WTC11 (cell line): ENCODE data around the gene MCAT. TPM values are rescaled to one million over a fixed set of nuclear protein-coding genes. Genes with fewer than 3 reads are reported as not detected.

Source experiments
- ATAC-seq: fragments of 200-7000 bp; cut with Tn5 transposase; 2 replicates; pipeline ENCODE4 v1.10.0; 2021; ENCODE audit warnings: mild to moderate bottlenecking, moderate library complexity
- Bru-seq: library from RNA; stranded (reverse); fragments of 400-500 nt; gene quantifications from one replicate; lab custom pipeline; 2021; lab: Mats Ljungman, UMichigan
- CTCF ChIA-PET: fragments of 300-600 bp; sonication (Branson Sonifier 250); formaldehyde crosslinking; loops from one replicate; lab custom pipeline; 2021; ENCODE audit warnings: antibody characterized with exemption; lab: Charles Lee
- POLR2A ChIA-PET: fragments of 350-600 bp; sonication (Branson Sonifier 250); formaldehyde crosslinking; loops from one replicate; lab custom pipeline; 2021; ENCODE audit warnings: antibody characterized with exemption; lab: Charles Lee
- DNase-seq: peaks from one replicate; pipeline ENCODE4 v3.0.0; 2021; ENCODE audit warnings: low spot score
- H3K27ac Mint-ChIP-seq: 2 replicates; pipeline ENCODE4 v1.8.0; 2021; ENCODE audit warnings: mixed read lengths
- H3K27me3 Mint-ChIP-seq: 2 replicates; pipeline ENCODE4 v1.8.0; 2021; ENCODE audit warnings: low read depth, mild to moderate bottlenecking, moderate library complexity, mixed read lengths
- H3K36me3 Mint-ChIP-seq: 2 replicates; pipeline ENCODE4 v1.8.0; 2021; ENCODE audit warnings: mixed read lengths
- H3K4me1 Mint-ChIP-seq: 2 replicates; pipeline ENCODE4 v1.8.0; 2022; ENCODE audit warnings: mixed read lengths
- H3K4me3 Mint-ChIP-seq: 2 replicates; pipeline ENCODE4 v1.8.0; 2021; ENCODE audit warnings: mild to moderate bottlenecking, moderate library complexity, mixed read lengths
- H3K9me3 Mint-ChIP-seq: 2 replicates; pipeline ENCODE4 v1.8.0; 2021; ENCODE audit warnings: mixed read lengths
- ARID4B ChIP-seq: sonication (generic); formaldehyde crosslinking; IDR thresholded peaks from 2 replicates; pipeline ENCODE4 v1.8.0; 2023; ENCODE audit warnings: missing genetic modification reagents, mild to moderate bottlenecking, borderline replicate concordance
- EMX1 ChIP-seq: fragments of 250-450 bp; sonication (Bioruptor Pico); IDR thresholded peaks from 2 replicates; pipeline ENCODE4 v1.8.0; 2021; ENCODE audit warnings: mild to moderate bottlenecking
- ETV6 ChIP-seq: sonication (generic); formaldehyde crosslinking; IDR thresholded peaks from 2 replicates; pipeline ENCODE4 v1.8.1; 2022; ENCODE audit warnings: mild to moderate bottlenecking, missing genetic modification reagents
- FOXK1 ChIP-seq: sonication (generic); formaldehyde crosslinking; IDR thresholded peaks from 2 replicates; pipeline ENCODE4 v1.8.0; 2022; ENCODE audit warnings: mild to moderate bottlenecking, moderate library complexity, missing genetic modification reagents
- FOXP1 ChIP-seq: sonication (generic); formaldehyde crosslinking; IDR thresholded peaks from 2 replicates; pipeline ENCODE4 v1.8.0; 2022; ENCODE audit warnings: missing genetic modification reagents, mild to moderate bottlenecking, moderate library complexity, borderline replicate concordance
- GABPB1 ChIP-seq: sonication (generic); formaldehyde crosslinking; IDR thresholded peaks from 2 replicates; pipeline ENCODE4 v1.8.1; 2023; ENCODE audit warnings: mild to moderate bottlenecking, missing genetic modification reagents
- IRF2 ChIP-seq: sonication (generic); formaldehyde crosslinking; IDR thresholded peaks from 2 replicates; pipeline ENCODE4 v1.8.0; 2022; ENCODE audit warnings: low read depth, missing genetic modification reagents, borderline replicate concordance
- KAT7 ChIP-seq: sonication (generic); formaldehyde crosslinking; IDR thresholded peaks from 2 replicates; pipeline ENCODE4 v1.8.1; 2023; ENCODE audit warnings: missing genetic modification reagents, mild to moderate bottlenecking, borderline replicate concordance
- NFYB ChIP-seq: sonication (generic); formaldehyde crosslinking; conservative IDR thresholded peaks from 2 replicates; pipeline ENCODE4 v1.8.0; 2022; ENCODE audit warnings: low read depth, missing genetic modification reagents
- NR1H2 ChIP-seq: sonication (generic); formaldehyde crosslinking; IDR thresholded peaks from 2 replicates; pipeline ENCODE4 v1.9.0; 2021; ENCODE audit warnings: mild to moderate bottlenecking, moderate library complexity, missing genetic modification reagents
- PRRX2 ChIP-seq: fragments of 250-450 bp; sonication (Bioruptor Pico); IDR thresholded peaks from 2 replicates; pipeline ENCODE4 v1.8.0; 2021; ENCODE audit warnings: mild to moderate bottlenecking
- RELA ChIP-seq: sonication (generic); formaldehyde crosslinking; IDR thresholded peaks from 2 replicates; pipeline ENCODE4 v1.8.1; 2022; ENCODE audit warnings: missing genetic modification reagents, mild to moderate bottlenecking, borderline replicate concordance
- SOX15 ChIP-seq: fragments of 250-450 bp; sonication (Bioruptor Pico); IDR thresholded peaks from 2 replicates; pipeline ENCODE4 v1.9.0; 2021; ENCODE audit warnings: mild to moderate bottlenecking
- TP53 ChIP-seq: sonication (generic); formaldehyde crosslinking; IDR thresholded peaks from 2 replicates; pipeline ENCODE4 v1.8.1; 2023; ENCODE audit warnings: mild to moderate bottlenecking, missing genetic modification reagents
- ZBTB21 ChIP-seq: sonication (generic); formaldehyde crosslinking; IDR thresholded peaks from 2 replicates; pipeline ENCODE4 v1.8.1; 2023; ENCODE audit warnings: mild to moderate bottlenecking, missing genetic modification reagents, borderline replicate concordance
- ZNF232 ChIP-seq: sonication (generic); formaldehyde crosslinking; IDR thresholded peaks from 2 replicates; pipeline ENCODE4 v1.8.0; 2022; ENCODE audit warnings: mild to moderate bottlenecking, missing genetic modification reagents
- ZNF423 ChIP-seq: fragments of 250-450 bp; sonication (Bioruptor Pico); IDR thresholded peaks from 2 replicates; pipeline ENCODE4 v2.1.2; 2022; ENCODE audit warnings: mild to moderate bottlenecking, moderate library complexity
- ZNF671 ChIP-seq: fragments of 250-450 bp; sonication (Bioruptor Pico); IDR thresholded peaks from 2 replicates; pipeline ENCODE4 v1.8.0; 2021; ENCODE audit warnings: mild to moderate bottlenecking
- ZSCAN18 ChIP-seq: fragments of 250-450 bp; sonication (Bioruptor Pico); IDR thresholded peaks from 2 replicates; pipeline ENCODE4 v2.1.2; 2022; ENCODE audit warnings: mild to moderate bottlenecking, moderate library complexity
- long read RNA-seq, 3 experiments: library from RNA in 1 of 3; library from capped mRNA in 1 of 3; library from polyadenylated mRNA in 1 of 3; unstranded in 2 of 3; stranded (forward) in 1 of 3; transcript quantifications; one replicate each; pipeline ENCODE4 v2.0.0, GENCODE V29; 2021
- total RNA-seq: library from RNA; stranded (reverse); gene quantifications from 3 replicates; pipeline ENCODE4 v1.2.3, GENCODE V29; 2021
- TF ChIP-seq, protein P1 (sequence below): sonication (generic); formaldehyde crosslinking; IDR thresholded peaks from 2 replicates; pipeline ENCODE4 v1.8.1; 2023; ENCODE audit warnings: mild to moderate bottlenecking, missing genetic modification reagents, moderate library complexity
- TF ChIP-seq, protein P2 (sequence below): sonication (generic); formaldehyde crosslinking; IDR thresholded peaks from 2 replicates; pipeline ENCODE4 v1.8.1; 2023; ENCODE audit warnings: mild to moderate bottlenecking, missing genetic modification reagents, borderline replicate concordance
- TF ChIP-seq, protein P3 (sequence below): sonication (generic); formaldehyde crosslinking; IDR thresholded peaks from 2 replicates; pipeline ENCODE4 v1.8.0; 2023; ENCODE audit warnings: missing genetic modification reagents
- TF ChIP-seq, protein P4 (sequence below): fragments of 250-450 bp; sonication (Bioruptor Pico); IDR thresholded peaks from 2 replicates; pipeline ENCODE4 v1.9.0; 2021; ENCODE audit warnings: moderate library complexity, mild to moderate bottlenecking, inconsistent platforms, borderline replicate concordance

The MCAT gene, protein sequence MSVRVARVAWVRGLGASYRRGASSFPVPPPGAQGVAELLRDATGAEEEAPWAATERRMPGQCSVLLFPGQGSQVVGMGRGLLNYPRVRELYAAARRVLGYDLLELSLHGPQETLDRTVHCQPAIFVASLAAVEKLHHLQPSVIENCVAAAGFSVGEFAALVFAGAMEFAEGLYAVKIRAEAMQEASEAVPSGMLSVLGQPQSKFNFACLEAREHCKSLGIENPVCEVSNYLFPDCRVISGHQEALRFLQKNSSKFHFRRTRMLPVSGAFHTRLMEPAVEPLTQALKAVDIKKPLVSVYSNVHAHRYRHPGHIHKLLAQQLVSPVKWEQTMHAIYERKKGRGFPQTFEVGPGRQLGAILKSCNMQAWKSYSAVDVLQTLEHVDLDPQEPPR
- 16.2 to 18.5 TPM (median 16.6 TPM) in 3 replicates for total RNA-seq
- Bru-seq, nascent RNA = percentile 67 among the genes with signal in this experiment
- long read RNA-seq, experiment 1, transcript MCAT-201 (4 exons, 2,056 nt) = major isoform, 44 of 65 reads
- long read RNA-seq, experiment 1, transcript MCAT-202 (3 exons, 1,134 nt) = minor isoform, 14 of 65 reads
- long read RNA-seq, experiment 1, partial matches to known transcripts = 0 of 65 reads
- long read RNA-seq, experiment 1, other reads (novel, unspliced or antisense) = 6 of 65 reads
- long read RNA-seq, experiment 2, transcript MCAT-201 (4 exons, 2,056 nt) = major isoform, 13 of 24 reads
- long read RNA-seq, experiment 2, transcript MCAT-202 (3 exons, 1,134 nt) = minor isoform, 5 of 24 reads
- long read RNA-seq, experiment 2, partial matches to known transcripts = 4 of 24 reads
- long read RNA-seq, experiment 2, other reads (novel, unspliced or antisense) = 1 of 24 reads
- long read RNA-seq, experiment 3 = 0 reads

DNA sequence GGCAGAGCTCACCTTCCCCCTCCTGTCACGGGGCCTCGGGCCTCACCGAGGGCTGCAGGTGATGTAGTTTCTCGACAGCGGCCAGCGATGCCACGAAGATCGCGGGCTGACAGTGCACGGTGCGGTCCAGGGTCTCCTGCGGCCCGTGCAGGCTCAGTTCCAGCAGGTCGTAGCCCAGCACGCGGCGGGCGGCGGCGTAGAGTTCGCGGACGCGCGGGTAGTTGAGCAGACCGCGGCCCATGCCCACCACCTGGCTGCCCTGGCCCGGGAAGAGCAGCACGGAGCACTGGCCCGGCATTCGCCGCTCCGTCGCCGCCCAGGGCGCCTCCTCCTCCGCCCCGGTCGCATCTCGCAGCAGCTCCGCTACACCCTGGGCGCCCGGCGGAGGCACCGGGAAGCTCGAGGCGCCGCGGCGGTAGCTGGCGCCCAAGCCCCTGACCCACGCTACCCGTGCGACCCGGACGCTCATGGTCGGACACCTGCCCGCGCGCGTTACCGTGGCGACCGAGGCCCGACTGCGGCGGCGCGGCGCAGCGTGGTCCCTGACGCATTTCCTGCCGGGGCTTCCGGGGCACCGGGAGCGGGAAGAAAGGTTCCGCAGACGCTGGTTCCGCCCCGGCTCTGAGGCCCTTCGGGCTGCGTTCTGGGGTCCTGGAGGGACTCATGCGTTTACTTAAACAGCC is at the start of gene MCAT:
Gene MCAT, minus strand, starts transcription at position 519 of the 683 bp plus-strand sequence. Its CDS starts 50 bp downstream, at position 469.
- Mint-ChIP-seq H3K27me3 (no peaks in the 10 kb centered on the region), H3K36me3 (peaks cover 26% of the 10 kb centered on the region), H3K27ac (peak within 1 kb of the TSS; percentile 95), H3K9me3 (no peaks in the 10 kb centered on the region), H3K4me3 (peak within 1 kb of the TSS; percentile 84), H3K4me1 (peaks cover 9% of the 10 kb centered on the region)
- peak; percentile 89 for ATAC-seq
- peak; percentile 81 for DNase-seq
- ChIA-PET CTCF (interaction anchor here (0.6 to 1.3 kb wide), 2 partner anchors 31 to 66 kb away, joined by 3 to 4 read pairs; no protein-coding TSS in a partner anchor), POLR2A (no interaction called here)
- TF ChIP-seq, protein P1, sequence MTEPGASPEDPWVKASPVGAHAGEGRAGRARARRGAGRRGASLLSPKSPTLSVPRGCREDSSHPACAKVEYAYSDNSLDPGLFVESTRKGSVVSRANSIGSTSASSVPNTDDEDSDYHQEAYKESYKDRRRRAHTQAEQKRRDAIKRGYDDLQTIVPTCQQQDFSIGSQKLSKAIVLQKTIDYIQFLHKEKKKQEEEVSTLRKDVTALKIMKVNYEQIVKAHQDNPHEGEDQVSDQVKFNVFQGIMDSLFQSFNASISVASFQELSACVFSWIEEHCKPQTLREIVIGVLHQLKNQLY (CRISPR knock-in tag) = no peak
- no peak for TF ChIP-seq ZNF423 (CRISPR knock-in tag)
- no peak for TF ChIP-seq NFYB (CRISPR knock-in tag)
- TF ChIP-seq GABPB1 (CRISPR knock-in tag) = peak; percentile 88
- TF ChIP-seq ZSCAN18 (CRISPR knock-in tag) = no peak
- no peak for TF ChIP-seq ARID4B
- TF ChIP-seq TP53 = no peak; the same call in 1 of the 2 replicates
- TF ChIP-seq ZNF232 (CRISPR knock-in tag) = peak; percentile 81; the same call in 1 of the 2 replicates
- peak; percentile 77; the same call in 1 of the 2 replicates for TF ChIP-seq KAT7 (CRISPR knock-in tag)
- TF ChIP-seq FOXK1 (CRISPR knock-in tag) = peak; percentile 88
- no peak for TF ChIP-seq SOX15 (CRISPR knock-in tag)
- TF ChIP-seq EMX1 = no peak
- peak; percentile 82 for TF ChIP-seq FOXP1 (CRISPR knock-in tag)
- no peak for TF ChIP-seq ZNF671
- TF ChIP-seq, protein P2, sequence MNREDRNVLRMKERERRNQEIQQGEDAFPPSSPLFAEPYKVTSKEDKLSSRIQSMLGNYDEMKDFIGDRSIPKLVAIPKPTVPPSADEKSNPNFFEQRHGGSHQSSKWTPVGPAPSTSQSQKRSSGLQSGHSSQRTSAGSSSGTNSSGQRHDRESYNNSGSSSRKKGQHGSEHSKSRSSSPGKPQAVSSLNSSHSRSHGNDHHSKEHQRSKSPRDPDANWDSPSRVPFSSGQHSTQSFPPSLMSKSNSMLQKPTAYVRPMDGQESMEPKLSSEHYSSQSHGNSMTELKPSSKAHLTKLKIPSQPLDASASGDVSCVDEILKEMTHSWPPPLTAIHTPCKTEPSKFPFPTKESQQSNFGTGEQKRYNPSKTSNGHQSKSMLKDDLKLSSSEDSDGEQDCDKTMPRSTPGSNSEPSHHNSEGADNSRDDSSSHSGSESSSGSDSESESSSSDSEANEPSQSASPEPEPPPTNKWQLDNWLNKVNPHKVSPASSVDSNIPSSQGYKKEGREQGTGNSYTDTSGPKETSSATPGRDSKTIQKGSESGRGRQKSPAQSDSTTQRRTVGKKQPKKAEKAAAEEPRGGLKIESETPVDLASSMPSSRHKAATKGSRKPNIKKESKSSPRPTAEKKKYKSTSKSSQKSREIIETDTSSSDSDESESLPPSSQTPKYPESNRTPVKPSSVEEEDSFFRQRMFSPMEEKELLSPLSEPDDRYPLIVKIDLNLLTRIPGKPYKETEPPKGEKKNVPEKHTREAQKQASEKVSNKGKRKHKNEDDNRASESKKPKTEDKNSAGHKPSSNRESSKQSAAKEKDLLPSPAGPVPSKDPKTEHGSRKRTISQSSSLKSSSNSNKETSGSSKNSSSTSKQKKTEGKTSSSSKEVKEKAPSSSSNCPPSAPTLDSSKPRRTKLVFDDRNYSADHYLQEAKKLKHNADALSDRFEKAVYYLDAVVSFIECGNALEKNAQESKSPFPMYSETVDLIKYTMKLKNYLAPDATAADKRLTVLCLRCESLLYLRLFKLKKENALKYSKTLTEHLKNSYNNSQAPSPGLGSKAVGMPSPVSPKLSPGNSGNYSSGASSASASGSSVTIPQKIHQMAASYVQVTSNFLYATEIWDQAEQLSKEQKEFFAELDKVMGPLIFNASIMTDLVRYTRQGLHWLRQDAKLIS (CRISPR knock-in tag) = no peak
- TF ChIP-seq NR1H2 = no peak
- TF ChIP-seq PRRX2 = no peak
- TF ChIP-seq RELA = peak; percentile 47; the same call in 1 of the 2 replicates
- TF ChIP-seq ETV6 (CRISPR knock-in tag) = peak; percentile 84
- TF ChIP-seq, protein P3, sequence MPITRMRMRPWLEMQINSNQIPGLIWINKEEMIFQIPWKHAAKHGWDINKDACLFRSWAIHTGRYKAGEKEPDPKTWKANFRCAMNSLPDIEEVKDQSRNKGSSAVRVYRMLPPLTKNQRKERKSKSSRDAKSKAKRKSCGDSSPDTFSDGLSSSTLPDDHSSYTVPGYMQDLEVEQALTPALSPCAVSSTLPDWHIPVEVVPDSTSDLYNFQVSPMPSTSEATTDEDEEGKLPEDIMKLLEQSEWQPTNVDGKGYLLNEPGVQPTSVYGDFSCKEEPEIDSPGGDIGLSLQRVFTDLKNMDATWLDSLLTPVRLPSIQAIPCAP (CRISPR knock-in tag) = peak; percentile 76; the same call in 1 of the 2 replicates
- TF ChIP-seq ZBTB21 (CRISPR knock-in tag) = peak; percentile 84; the same call in 1 of the 2 replicates
- TF ChIP-seq, protein P4, sequence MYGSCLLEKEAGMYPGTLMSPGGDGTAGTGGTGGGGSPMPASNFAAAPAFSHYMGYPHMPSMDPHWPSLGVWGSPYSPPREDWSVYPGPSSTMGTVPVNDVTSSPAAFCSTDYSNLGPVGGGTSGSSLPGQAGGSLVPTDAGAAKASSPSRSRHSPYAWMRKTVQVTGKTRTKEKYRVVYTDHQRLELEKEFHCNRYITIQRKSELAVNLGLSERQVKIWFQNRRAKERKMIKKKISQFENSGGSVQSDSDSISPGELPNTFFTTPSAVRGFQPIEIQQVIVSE (CRISPR knock-in tag) = no peak
- TF ChIP-seq IRF2 = no peak
